GM13976 (cell line): Measurements from ENCODE around the gene VPS37C.

Experiments
- DNase-seq: peaks from one replicate; pipeline ENCODE4 v3.0.0; 2012; ENCODE audit warnings: low spot score
- CTCF ChIP-seq: IDR thresholded peaks from 2 replicates; pipeline ENCODE4 v1.5.1; 2012; ENCODE audit warnings: borderline replicate concordance, mild to moderate bottlenecking; ENCODE audit not compliant: insufficient read depth; ENCODE audit errors: extremely low read depth, missing control alignments, control extremely low read depth
- in situ Hi-C: fragments of 300-500 bp; cut with MboI; formaldehyde crosslinking; loops from one replicate; pipeline ENCODE4 v1.12.0; 2022; ENCODE audit warnings: low sequenced_read_pairs, mixed read lengths, inconsistent platforms; ENCODE audit not compliant: unreplicated experiment

The VPS37C gene

GRCh38 chr11:61092908-61093763 lies 68.1 kb downstream of the VPS37C start:
- no peak for TF ChIP-seq CTCF
- in situ Hi-C loops, result no loop called here

GRCh38 chr11:61092280-61092766 lies 68.9 kb downstream of the VPS37C start:
- in situ Hi-C loops, result no loop called here
- peak; percentile 81 for DNase-seq
- TF ChIP-seq CTCF, result no peak

More at GRCh38 chr11:61092908-61093763, 68.1 kb downstream of the VPS37C start:
- DNase-seq, result peak; percentile 41

- DNase-seq, result peak; percentile 68
- in situ Hi-C loops, result no loop called here
- TF ChIP-seq CTCF, result no peak
Observed at GRCh38 chr11:61091373-61092279, 69.6 kb downstream of the VPS37C start.

GRCh38 chr11:61090982-61091372 lies 70.2 kb downstream of the VPS37C start:
- no peak for DNase-seq
- TF ChIP-seq CTCF, result no peak
- in situ Hi-C loops, result no loop called here

- in situ Hi-C loops, result no loop called here
- DNase-seq, result peak; percentile 26
- TF ChIP-seq CTCF, result no peak
Observed at GRCh38 chr11:61090521-61090920, 70.7 kb downstream of the VPS37C start.

- in situ Hi-C loops, result no loop called here
- DNase-seq, result no peak
- no peak for TF ChIP-seq CTCF
Observed at GRCh38 chr11:61089806-61090491, 71.3 kb downstream of the VPS37C start.
